ENCODE measurements around the gene DBI. TPM values are rescaled to one million over a fixed set of nuclear protein-coding genes. Genes with fewer than 3 reads are reported as not detected.

Gene DBI
- total and polyA plus RNA-seq, 2 of the 8 experiments (the other 6 are each of a cell fraction or from before 2014, with no cell fraction given) = 180 to 212 TPM

DNA sequence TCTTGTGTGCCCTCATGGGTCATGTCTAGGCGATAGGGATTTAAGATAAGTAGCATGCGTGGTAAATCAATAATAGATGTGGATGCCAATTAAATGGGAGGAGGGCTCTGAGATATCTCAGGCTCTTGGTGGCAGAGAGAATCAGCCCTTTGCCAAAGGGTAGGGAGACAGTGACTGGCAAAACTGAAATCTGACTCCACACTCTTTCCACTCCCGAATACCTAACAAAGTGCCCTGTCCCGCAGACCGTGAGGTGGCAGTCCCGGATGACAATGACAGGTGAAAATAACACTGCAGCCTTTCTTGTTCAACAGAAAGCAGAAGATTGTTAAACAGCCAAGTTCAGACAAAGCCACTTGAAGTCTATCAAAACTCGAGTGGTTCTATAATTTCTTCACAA lies 47.2 kb upstream of the DBI start (continued):
- TF ChIP-seq, protein P1, sequence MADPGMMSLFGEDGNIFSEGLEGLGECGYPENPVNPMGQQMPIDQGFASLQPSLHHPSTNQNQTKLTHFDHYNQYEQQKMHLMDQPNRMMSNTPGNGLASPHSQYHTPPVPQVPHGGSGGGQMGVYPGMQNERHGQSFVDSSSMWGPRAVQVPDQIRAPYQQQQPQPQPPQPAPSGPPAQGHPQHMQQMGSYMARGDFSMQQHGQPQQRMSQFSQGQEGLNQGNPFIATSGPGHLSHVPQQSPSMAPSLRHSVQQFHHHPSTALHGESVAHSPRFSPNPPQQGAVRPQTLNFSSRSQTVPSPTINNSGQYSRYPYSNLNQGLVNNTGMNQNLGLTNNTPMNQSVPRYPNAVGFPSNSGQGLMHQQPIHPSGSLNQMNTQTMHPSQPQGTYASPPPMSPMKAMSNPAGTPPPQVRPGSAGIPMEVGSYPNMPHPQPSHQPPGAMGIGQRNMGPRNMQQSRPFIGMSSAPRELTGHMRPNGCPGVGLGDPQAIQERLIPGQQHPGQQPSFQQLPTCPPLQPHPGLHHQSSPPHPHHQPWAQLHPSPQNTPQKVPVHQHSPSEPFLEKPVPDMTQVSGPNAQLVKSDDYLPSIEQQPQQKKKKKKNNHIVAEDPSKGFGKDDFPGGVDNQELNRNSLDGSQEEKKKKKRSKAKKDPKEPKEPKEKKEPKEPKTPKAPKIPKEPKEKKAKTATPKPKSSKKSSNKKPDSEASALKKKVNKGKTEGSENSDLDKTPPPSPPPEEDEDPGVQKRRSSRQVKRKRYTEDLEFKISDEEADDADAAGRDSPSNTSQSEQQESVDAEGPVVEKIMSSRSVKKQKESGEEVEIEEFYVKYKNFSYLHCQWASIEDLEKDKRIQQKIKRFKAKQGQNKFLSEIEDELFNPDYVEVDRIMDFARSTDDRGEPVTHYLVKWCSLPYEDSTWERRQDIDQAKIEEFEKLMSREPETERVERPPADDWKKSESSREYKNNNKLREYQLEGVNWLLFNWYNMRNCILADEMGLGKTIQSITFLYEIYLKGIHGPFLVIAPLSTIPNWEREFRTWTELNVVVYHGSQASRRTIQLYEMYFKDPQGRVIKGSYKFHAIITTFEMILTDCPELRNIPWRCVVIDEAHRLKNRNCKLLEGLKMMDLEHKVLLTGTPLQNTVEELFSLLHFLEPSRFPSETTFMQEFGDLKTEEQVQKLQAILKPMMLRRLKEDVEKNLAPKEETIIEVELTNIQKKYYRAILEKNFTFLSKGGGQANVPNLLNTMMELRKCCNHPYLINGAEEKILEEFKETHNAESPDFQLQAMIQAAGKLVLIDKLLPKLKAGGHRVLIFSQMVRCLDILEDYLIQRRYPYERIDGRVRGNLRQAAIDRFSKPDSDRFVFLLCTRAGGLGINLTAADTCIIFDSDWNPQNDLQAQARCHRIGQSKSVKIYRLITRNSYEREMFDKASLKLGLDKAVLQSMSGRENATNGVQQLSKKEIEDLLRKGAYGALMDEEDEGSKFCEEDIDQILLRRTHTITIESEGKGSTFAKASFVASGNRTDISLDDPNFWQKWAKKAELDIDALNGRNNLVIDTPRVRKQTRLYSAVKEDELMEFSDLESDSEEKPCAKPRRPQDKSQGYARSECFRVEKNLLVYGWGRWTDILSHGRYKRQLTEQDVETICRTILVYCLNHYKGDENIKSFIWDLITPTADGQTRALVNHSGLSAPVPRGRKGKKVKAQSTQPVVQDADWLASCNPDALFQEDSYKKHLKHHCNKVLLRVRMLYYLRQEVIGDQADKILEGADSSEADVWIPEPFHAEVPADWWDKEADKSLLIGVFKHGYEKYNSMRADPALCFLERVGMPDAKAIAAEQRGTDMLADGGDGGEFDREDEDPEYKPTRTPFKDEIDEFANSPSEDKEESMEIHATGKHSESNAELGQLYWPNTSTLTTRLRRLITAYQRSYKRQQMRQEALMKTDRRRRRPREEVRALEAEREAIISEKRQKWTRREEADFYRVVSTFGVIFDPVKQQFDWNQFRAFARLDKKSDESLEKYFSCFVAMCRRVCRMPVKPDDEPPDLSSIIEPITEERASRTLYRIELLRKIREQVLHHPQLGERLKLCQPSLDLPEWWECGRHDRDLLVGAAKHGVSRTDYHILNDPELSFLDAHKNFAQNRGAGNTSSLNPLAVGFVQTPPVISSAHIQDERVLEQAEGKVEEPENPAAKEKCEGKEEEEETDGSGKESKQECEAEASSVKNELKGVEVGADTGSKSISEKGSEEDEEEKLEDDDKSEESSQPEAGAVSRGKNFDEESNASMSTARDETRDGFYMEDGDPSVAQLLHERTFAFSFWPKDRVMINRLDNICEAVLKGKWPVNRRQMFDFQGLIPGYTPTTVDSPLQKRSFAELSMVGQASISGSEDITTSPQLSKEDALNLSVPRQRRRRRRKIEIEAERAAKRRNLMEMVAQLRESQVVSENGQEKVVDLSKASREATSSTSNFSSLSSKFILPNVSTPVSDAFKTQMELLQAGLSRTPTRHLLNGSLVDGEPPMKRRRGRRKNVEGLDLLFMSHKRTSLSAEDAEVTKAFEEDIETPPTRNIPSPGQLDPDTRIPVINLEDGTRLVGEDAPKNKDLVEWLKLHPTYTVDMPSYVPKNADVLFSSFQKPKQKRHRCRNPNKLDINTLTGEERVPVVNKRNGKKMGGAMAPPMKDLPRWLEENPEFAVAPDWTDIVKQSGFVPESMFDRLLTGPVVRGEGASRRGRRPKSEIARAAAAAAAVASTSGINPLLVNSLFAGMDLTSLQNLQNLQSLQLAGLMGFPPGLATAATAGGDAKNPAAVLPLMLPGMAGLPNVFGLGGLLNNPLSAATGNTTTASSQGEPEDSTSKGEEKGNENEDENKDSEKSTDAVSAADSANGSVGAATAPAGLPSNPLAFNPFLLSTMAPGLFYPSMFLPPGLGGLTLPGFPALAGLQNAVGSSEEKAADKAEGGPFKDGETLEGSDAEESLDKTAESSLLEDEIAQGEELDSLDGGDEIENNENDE (IDR thresholded peaks at IDR 0.05; ENCODE audit: insufficient replicate concordance, low read length) = no peak
- TF ChIP-seq BACH1 (IDR thresholded peaks at IDR 0.05; ENCODE audit: low read length) = no peak
- no peak for TF ChIP-seq CBX5 (IDR thresholded peaks at IDR 0.05; ENCODE audit: low read depth, low read length)
- TF ChIP-seq EP300 (IDR thresholded peaks at IDR 0.05; ENCODE audit: borderline replicate concordance in 1 of 2, low read depth in 2 of 2, low read length in 2 of 2) = no peak
- no peak for TF ChIP-seq RNF2 (IDR thresholded peaks at IDR 0.05; ENCODE audit: borderline replicate concordance, low read depth, low read length, missing control alignments, poor library complexity, severe bottlenecking)
- no peak for TF ChIP-seq TAF7 (optimal IDR thresholded peaks at IDR 0.05; ENCODE audit: borderline replicate concordance, low read depth, low read length)
- TF ChIP-seq CTBP2 (IDR thresholded peaks at IDR 0.05; ENCODE audit: borderline replicate concordance, insufficient read depth, insufficient read length, low read length) = no peak
- no peak for TF ChIP-seq SIN3A (conservative IDR thresholded peaks at IDR 0.05 in 1 of 2, IDR thresholded peaks at IDR 0.05 in 1 of 2; ENCODE audit: low read depth in 1 of 2, low read length in 2 of 2)
- no peak for TF ChIP-seq CEBPB (IDR thresholded peaks at IDR 0.05; ENCODE audit: low read depth, low read length)
- TF ChIP-seq KDM5A (IDR thresholded peaks at IDR 0.05; ENCODE audit: low read length) = no peak
- no peak for TF ChIP-seq CHD1 (IDR thresholded peaks at IDR 0.05; ENCODE audit: low read depth, low read length)
